ENCODE data around the gene RPTOR.

RPTOR gene

GRCh38 chr17:80668375-80669148 lies 123.9 kb downstream of the RPTOR start:
- no peak for DNase-seq

GRCh38 chr17:80671039-80671824 lies 126.6 kb downstream of the RPTOR start:
- DNase-seq = no peak

- DNase-seq = no peak
These were observed 127.1 kb downstream of the RPTOR start for GRCh38 chr17:80671825-80672110.

- no peak for DNase-seq
These were observed 128.7 kb downstream of the RPTOR start for GRCh38 chr17:80673152-80673920.

GRCh38 chr17:80675438-80676095 lies 130.9 kb downstream of the RPTOR start:
- DNase-seq = no peak

GRCh38 chr17:80676096-80676466 lies 131.4 kb downstream of the RPTOR start:
- no peak for DNase-seq

- no peak for DNase-seq
These were observed 131.9 kb downstream of the RPTOR start for GRCh38 chr17:80676564-80676963.

GRCh38 chr17:80677214-80677756 lies 132.6 kb downstream of the RPTOR start:
- no peak for DNase-seq

GRCh38 chr17:80679816-80680215 lies 135.2 kb downstream of the RPTOR start:
- no peak for DNase-seq

- no peak for DNase-seq
These were observed 136.6 kb downstream of the RPTOR start for GRCh38 chr17:80681215-80681614.

- no peak for DNase-seq
These were observed 137.7 kb downstream of the RPTOR start for GRCh38 chr17:80682372-80682771.

- DNase-seq = no peak
These were observed 139.0 kb downstream of the RPTOR start for GRCh38 chr17:80683625-80684104.

GRCh38 chr17:80687839-80688238 lies 143.2 kb downstream of the RPTOR start:
- DNase-seq = no peak

- no peak for DNase-seq
These were observed 144.5 kb downstream of the RPTOR start for GRCh38 chr17:80689129-80689619.

GRCh38 chr17:80691784-80692183 lies 147.1 kb downstream of the RPTOR start:
- DNase-seq = no peak

GRCh38 chr17:80692931-80693467 lies 148.4 kb downstream of the RPTOR start:
- no peak for DNase-seq

- no peak for DNase-seq
These were observed 148.9 kb downstream of the RPTOR start for GRCh38 chr17:80693511-80693910.

GRCh38 chr17:80694085-80694991 lies 149.7 kb downstream of the RPTOR start:
- no peak for DNase-seq

GRCh38 chr17:80694992-80695912 lies 150.6 kb downstream of the RPTOR start:
- DNase-seq = no peak

- DNase-seq = no peak
These were observed 151.3 kb downstream of the RPTOR start for GRCh38 chr17:80695979-80696378.
